Smooth muscle cell of the brain vasculature (primary cell): Measurements from ENCODE around the gene PLCB3.
"Not testable (repeated sequence)": the region's sequence is repeated elsewhere in the genome, so short reads cannot be mapped to it uniquely, and the experiment has no call there.

ENCODE experiments used
- DNase-seq: peaks from one replicate; pipeline ENCODE4 v3.0.0-alpha.2; 2012; ENCODE audit warnings: low read depth, low spot score

PLCB3 gene

GRCh38 chr11:64303109-64304031, 52.0 kb downstream of the PLCB3 start:
- DNase-seq, result no peak

GRCh38 chr11:64304032-64304315, 52.6 kb downstream of the PLCB3 start:
- DNase-seq, result no peak

- peak; percentile 62 for DNase-seq
Measured at GRCh38 chr11:64304316-64305072, 53.2 kb downstream of the PLCB3 start.

- DNase-seq, result peak; percentile 94
Measured at GRCh38 chr11:64305075-64305690, 53.9 kb downstream of the PLCB3 start, which contains the start of gene ESRRA. ESRRA (plus strand) TSS chr11:64305524; CDS start chr11:64307180, 1,656 bp downstream.

GRCh38 chr11:64305691-64306562, 54.6 kb downstream of the PLCB3 start:
- DNase-seq, result no peak

GRCh38 chr11:64306563-64306875, 55.2 kb downstream of the PLCB3 start:
- no peak for DNase-seq

GRCh38 chr11:64306876-64307622, 55.7 kb downstream of the PLCB3 start:
- DNase-seq, result no peak

- DNase-seq, result not testable (repeated sequence)
Measured at GRCh38 chr11:64307795-64308194, 56.5 kb downstream of the PLCB3 start.

- no peak for DNase-seq
Measured at GRCh38 chr11:64312947-64313346, 61.6 kb downstream of the PLCB3 start.

GRCh38 chr11:64313491-64314145, 62.3 kb downstream of the PLCB3 start:
- DNase-seq, result no peak

GRCh38 chr11:64314146-64314804, 62.9 kb downstream of the PLCB3 start:
- no peak for DNase-seq

GRCh38 chr11:64314805-64315561, 63.7 kb downstream of the PLCB3 start:
- DNase-seq, result no peak

GRCh38 chr11:64315667-64316526, 64.6 kb downstream of the PLCB3 start:
- not testable (repeated sequence) for DNase-seq

- DNase-seq, result no peak
Measured at GRCh38 chr11:64316672-64317324, 65.5 kb downstream of the PLCB3 start.

- DNase-seq, result peak; percentile 80
Measured at GRCh38 chr11:64317325-64317960, 66.1 kb downstream of the PLCB3 start, which contains the start of gene TRMT112. TRMT112 (minus strand) TSS chr11:64317559; CDS start chr11:64317526, 33 bp downstream.

- no peak for DNase-seq
Measured at GRCh38 chr11:64317961-64318765, 66.8 kb downstream of the PLCB3 start, which contains the start of gene PRDX5. PRDX5 (plus strand) TSS chr11:64318121; CDS start chr11:64318216, 95 bp downstream.
